Naive thymus-derived CD4-positive, alpha-beta T cell (primary cell): ENCODE results near the gene DDX39A. TPM values are rescaled to one million over a fixed set of nuclear protein-coding genes. Genes with fewer than 3 reads are reported as not detected.

Experiments used
- ATAC-seq: fragments of 150-1000 bp; cut with Tn5 transposase; 2 replicates; pipeline ENCODE4 v1.10.0; 2021; ENCODE audit warnings: mild to moderate bottlenecking, moderate library complexity
- CTCF ChIA-PET: fragments of 350-600 bp; sonication (Branson Sonifier 250); formaldehyde crosslinking; loops from one replicate; lab custom pipeline; 2021; ENCODE audit warnings: antibody characterized with exemption; lab: Charles Lee
- POLR2A ChIA-PET: fragments of 350-600 bp; sonication (Branson Sonifier 250); formaldehyde crosslinking; loops from one replicate; lab custom pipeline; 2021; ENCODE audit warnings: antibody characterized with exemption, inconsistent platforms; lab: Charles Lee
- DNase-seq, 9 donors: peaks; one replicate each; pipeline versions ENCODE4 v3.0.0 to v3.0.0-alpha.2; 2020 to 2022; ENCODE audit warnings: mixed read lengths in 1 of 9
- H3K27ac ChIP-seq: one replicate; pipeline ENCODE4 v1.7.0; 2013; ENCODE audit warnings: mild to moderate bottlenecking, low read depth, low read length, moderate library complexity
- H3K27me3 ChIP-seq, 2 donors: one replicate each; pipeline ENCODE4 v1.7.0; 2013; ENCODE audit warnings: low read length in 2 of 2, mild to moderate bottlenecking in 2 of 2, moderate library complexity in 2 of 2; ENCODE audit not compliant: control insufficient read depth in 2 of 2, insufficient read depth in 2 of 2
- H3K36me3 ChIP-seq, 3 experiments: 1 replicate in 2 of 3; 2 replicates in 1 of 3; pipeline ENCODE4 v1.7.0; 2013; ENCODE audit warnings: low read length in 3 of 3, mild to moderate bottlenecking in 3 of 3, moderate library complexity in 1 of 3; ENCODE audit not compliant: insufficient read depth in 3 of 3, control insufficient read depth in 2 of 3
- H3K4me1 ChIP-seq, 2 donors: one replicate each; pipeline ENCODE4 v1.7.0; 2013; ENCODE audit warnings: low read length in 2 of 2, mild to moderate bottlenecking in 2 of 2, moderate library complexity in 1 of 2; ENCODE audit not compliant: control insufficient read depth in 2 of 2, insufficient read depth in 2 of 2
- H3K4me3 ChIP-seq: 2 replicates; pipeline ENCODE4 v1.7.0; 2013; ENCODE audit warnings: mild to moderate bottlenecking, low read length
- H3K9me3 ChIP-seq, 3 experiments: 1 replicate in 2 of 3; 2 replicates in 1 of 3; pipeline ENCODE4 v1.7.0; 2013; ENCODE audit warnings: low read length in 3 of 3; ENCODE audit not compliant: control insufficient read depth in 2 of 3
- H3K27ac Mint-ChIP-seq, 9 donors: one replicate each; pipeline ENCODE4 v1.8.0; 2020 to 2022; ENCODE audit warnings: mixed read lengths in 9 of 9, mild to moderate bottlenecking in 8 of 9, moderate library complexity in 5 of 9, inconsistent platforms in 2 of 9
- H3K27me3 Mint-ChIP-seq, 5 donors: one replicate each; pipeline ENCODE4 v1.8.0; 2021 to 2022; ENCODE audit warnings: mixed read lengths in 5 of 5, mild to moderate bottlenecking in 1 of 5
- H3K36me3 Mint-ChIP-seq, 5 donors: one replicate each; pipeline ENCODE4 v1.8.0; 2020 to 2022; ENCODE audit warnings: mixed read lengths in 5 of 5, mild to moderate bottlenecking in 3 of 5, inconsistent platforms in 1 of 5
- H3K4me1 Mint-ChIP-seq, 7 donors: one replicate each; pipeline ENCODE4 v1.8.0; 2020 to 2022; ENCODE audit warnings: mixed read lengths in 7 of 7, mild to moderate bottlenecking in 3 of 7, inconsistent platforms in 1 of 7
- H3K4me3 Mint-ChIP-seq, 10 donors: one replicate each; pipeline ENCODE4 v1.8.0; 2020 to 2022; ENCODE audit warnings: mild to moderate bottlenecking in 10 of 10, mixed read lengths in 10 of 10, moderate library complexity in 6 of 10, inconsistent platforms in 2 of 10
- H3K9me3 Mint-ChIP-seq, 11 donors: one replicate each; pipeline ENCODE4 v1.8.0; 2020 to 2022; ENCODE audit warnings: mixed read lengths in 11 of 11, mild to moderate bottlenecking in 4 of 11, inconsistent platforms in 1 of 11, moderate library complexity in 1 of 11
- intact Hi-C, 2 donors: fragments of 100-400 bp; cut with micrococcal nuclease; formaldehyde crosslinking; loops; one replicate each; pipeline ENCODE4 v1.15.1; 2023
- polyA plus RNA-seq, 2 donors: library from polyadenylated mRNA; unstranded; fragments of 300-500 nt; fragmentation: Illumina TruSeq; gene quantifications; one replicate each; pipeline ENCODE4 v1.2.3, GENCODE V29; 2021
- total RNA-seq, 6 experiments: library from RNA in 5 of 6; stranded (reverse) in 5 of 6; gene quantifications; 1 replicate in 5 of 6; 2 replicates in 1 of 6; pipeline ENCODE4 v1.2.3 and lab custom pipeline; 2021 to 2026

The DDX39A gene
- total and polyA plus RNA-seq, 7 experiments from 2014 or later: 98.6 to 288 (median 144) TPM

DNA sequence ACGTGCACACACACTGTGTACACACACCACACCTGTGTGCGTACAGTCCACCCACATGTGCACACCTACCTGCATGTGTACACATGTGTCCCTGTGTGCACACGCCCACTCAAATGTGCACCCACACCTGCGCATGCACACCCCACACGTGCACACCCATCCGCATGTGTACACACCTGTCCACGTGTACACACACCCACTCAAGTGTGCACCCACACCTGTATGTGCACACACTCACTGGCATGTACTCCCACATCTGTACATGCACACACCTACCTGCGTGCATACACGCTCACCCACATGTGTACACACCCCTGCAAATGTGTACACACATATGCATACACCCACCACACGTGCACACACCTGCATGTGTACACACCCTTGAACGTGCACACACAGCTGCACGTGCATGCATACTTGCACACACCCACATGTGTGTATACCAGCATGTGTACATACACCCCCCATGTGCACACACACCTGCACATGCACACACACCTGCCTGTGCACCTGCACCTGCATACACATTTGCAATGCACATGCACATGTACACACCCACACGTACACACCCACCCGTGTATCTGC, 24.6 kb upstream of the DDX39A start:
- intact Hi-C loops: no loop called here
- Mint-ChIP-seq H3K36me3 (peaks cover 10 to 49% (median 32%) of the 10 kb centered on the region in 5 donors), H3K4me1 (peaks cover 31 to 56% (median 46%) of the 10 kb centered on the region in 7 donors), H3K27ac (peak overlapping the region in 2 of 9 donors; percentile 21 to 28), H3K4me3 (peak overlapping the region in 2 of 10 donors; percentile 5 to 47), H3K27me3 (no peaks in the 10 kb centered on the region), H3K9me3 (no peaks in the 10 kb centered on the region)
- no peak for DNase-seq
- ChIA-PET POLR2A (interaction anchor here (1.0 kb wide), 1 partner anchor 60 kb away, joined by 3 read pairs; no protein-coding TSS in a partner anchor), CTCF (no interaction called here)
- no peaks in the 10 kb centered on the region for H3K9me3 ChIP-seq
- ATAC-seq: no peak
- peaks cover 29 to 72% (median 33%) of the 10 kb centered on the region in 3 experiments for H3K36me3 ChIP-seq
- no peak overlapping the region for H3K27ac ChIP-seq
- H3K27me3 ChIP-seq: no peaks in the 10 kb centered on the region
- H3K4me3 ChIP-seq: no peak overlapping the region
- H3K4me1 ChIP-seq: peaks cover 21 to 26% of the 10 kb centered on the region in 2 donors

DNA sequence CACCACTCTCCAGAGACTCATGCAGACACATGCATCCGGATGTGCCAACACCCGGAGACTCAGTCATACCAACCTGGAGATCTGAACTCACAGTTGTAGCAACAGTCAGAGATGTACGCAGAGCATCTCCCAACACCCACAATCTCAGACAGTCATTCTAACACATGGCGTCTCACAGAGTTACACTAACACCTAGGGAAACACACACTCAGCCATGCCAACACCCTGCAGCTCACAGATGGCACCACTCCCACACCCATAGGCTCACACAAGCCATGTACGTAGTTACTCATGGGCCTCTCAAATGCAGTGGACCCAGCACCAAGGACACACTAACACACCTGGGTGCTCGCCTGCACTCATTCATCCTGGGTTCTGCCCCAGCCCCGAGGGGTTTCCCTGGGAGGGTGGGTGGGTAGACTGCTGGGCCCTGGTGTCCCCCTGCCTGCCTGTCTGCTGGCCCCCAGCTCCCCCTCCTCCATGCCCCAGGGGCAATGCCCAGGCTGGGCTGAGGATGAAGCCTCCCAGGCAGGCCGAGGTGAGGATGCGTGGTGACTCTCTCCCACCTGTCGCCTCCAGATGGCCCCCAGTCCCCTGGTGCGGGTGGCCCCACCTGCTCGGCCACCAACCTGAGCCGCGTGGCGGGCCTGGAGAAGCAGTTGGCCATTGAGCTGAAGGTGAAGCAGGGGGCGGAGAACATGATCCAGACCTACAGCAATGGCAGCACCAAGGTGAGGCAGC, 23.9 kb upstream of the DDX39A start:
- no peak for ATAC-seq
- Mint-ChIP-seq H3K27ac (peak overlapping the region in 6 of 9 donors; percentile 9 to 72 (median 28)), H3K9me3 (no peaks in the 10 kb centered on the region), H3K27me3 (no peaks in the 10 kb centered on the region), H3K4me1 (peaks cover 31 to 58% (median 46%) of the 10 kb centered on the region in 7 donors), H3K36me3 (peaks cover 10 to 46% (median 27%) of the 10 kb centered on the region in 5 donors), H3K4me3 (peak overlapping the region in 8 of 10 donors; percentile 18 to 99 (median 40))
- Histone ChIP-seq H3K9me3 (no peaks in the 10 kb centered on the region), H3K27me3 (no peaks in the 10 kb centered on the region), H3K4me1 (peaks cover 24 to 26% of the 10 kb centered on the region in 2 donors), H3K4me3 (no peak overlapping the region), H3K27ac (no peak overlapping the region), H3K36me3 (peaks cover 23 to 65% (median 28%) of the 10 kb centered on the region in 3 experiments)
- CTCF ChIA-PET: no interaction called here
- intact Hi-C loops: no loop called here
- DNase-seq: no peak
- POLR2A ChIA-PET: interaction anchor here (0.6 to 7.0 kb wide), 3 partner anchors 24 to 1523 kb away, joined by 3 to 37 read pairs (median 3); partner anchors contain the start of gene DDX39A

DNA sequence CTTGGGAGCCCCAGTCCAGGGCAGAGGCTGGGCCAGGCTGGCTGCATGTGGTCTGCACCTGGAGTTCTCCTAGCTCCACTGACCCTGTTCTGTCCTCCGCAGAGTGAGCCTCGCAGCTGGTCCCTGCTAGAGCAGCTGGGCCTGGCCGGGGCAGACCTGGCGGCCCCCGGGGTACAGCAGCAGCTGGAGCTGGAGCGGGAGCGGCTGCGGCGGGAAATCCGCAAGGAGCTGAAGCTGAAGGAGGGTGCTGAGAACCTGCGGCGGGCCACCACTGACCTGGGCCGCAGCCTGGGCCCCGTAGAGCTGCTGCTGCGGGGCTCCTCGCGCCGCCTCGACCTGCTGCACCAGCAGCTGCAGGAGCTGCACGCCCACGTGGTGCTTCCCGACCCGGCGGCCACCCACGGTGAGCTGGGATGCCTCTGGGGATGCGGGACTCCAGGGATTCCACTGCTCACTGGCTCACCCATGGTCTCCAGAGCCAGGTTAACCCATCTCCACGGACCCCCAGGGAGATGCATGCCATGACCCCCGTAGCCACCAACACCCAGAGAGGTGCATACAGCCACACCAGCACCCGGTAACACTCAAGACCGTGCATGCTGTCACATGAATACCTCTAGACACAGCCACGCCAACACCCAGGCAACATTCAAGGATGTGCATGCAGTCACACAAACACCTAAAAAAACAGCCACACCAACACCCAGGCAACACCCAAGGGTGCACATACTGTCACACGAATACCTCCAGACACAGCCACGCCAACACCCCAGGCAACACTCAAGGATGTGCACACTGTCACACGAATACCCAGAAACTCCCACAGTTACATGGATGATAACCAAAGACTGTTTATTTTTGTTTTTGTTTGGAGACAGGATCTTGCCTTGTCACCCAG, 22.1 kb upstream of the DDX39A start:
- H3K27me3 ChIP-seq: no peaks in the 10 kb centered on the region
- POLR2A ChIA-PET: interaction anchor here (0.7 to 7.0 kb wide), 2 partner anchors 22 to 54 kb away, joined by 3 to 37 read pairs; partner anchors contain the start of gene DDX39A
- peak overlapping the region; percentile 88 to 99 (median 95) for H3K4me3 Mint-ChIP-seq

DNA sequence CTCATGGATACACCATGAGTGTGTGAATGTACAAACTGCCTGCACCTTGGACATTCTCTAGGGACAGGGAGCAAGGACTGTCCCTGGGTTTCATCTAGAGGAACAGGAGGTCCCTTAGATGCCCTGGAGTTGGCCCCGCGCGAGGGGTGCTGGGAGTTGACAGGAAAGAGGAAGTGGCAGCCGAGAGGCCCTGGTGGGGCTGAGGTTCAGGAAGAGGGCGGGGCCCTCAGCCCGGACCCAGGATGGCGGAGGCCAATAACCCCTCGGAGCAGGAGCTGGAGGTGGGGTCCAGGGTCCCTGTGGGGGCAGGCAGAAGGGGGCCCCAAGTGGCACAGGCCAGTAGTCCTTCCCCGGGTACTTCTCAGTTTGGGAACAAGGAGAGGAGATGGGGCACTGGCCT, 20.9 kb upstream of the DDX39A start:
- Histone ChIP-seq H3K27ac (peak overlapping the region; percentile 85), H3K9me3 (no peaks in the 10 kb centered on the region), H3K4me3 (peak overlapping the region; percentile 82), H3K4me1 (peaks cover 27 to 31% of the 10 kb centered on the region in 2 donors), H3K27me3 (no peaks in the 10 kb centered on the region), H3K36me3 (peaks cover 14 to 37% (median 15%) of the 10 kb centered on the region in 3 experiments)
- DNase-seq (peak; percentile 57 to 84 (median 72)), ATAC-seq (peak; percentile 94)
- intact Hi-C loops: loop anchor here in 1 of 2 donors (1.0 kb wide), 2 partner anchors 8 to 21 kb away; partner anchors contain the start of gene DDX39A
- Mint-ChIP-seq H3K4me3 (peak overlapping the region; percentile 88 to 99 (median 95)), H3K4me1 (peaks cover 32 to 75% (median 51%) of the 10 kb centered on the region in 7 donors), H3K27ac (peak overlapping the region; percentile 90 to 97 (median 95)), H3K27me3 (no peaks in the 10 kb centered on the region), H3K36me3 (peaks cover 6 to 37% (median 17%) of the 10 kb centered on the region in 5 donors), H3K9me3 (no peaks in the 10 kb centered on the region)
- POLR2A ChIA-PET: interaction anchor here (1.4 to 7.0 kb wide), 2 partner anchors 21 to 74 kb away, joined by 4 to 37 read pairs; partner anchors contain the start of gene DDX39A
- CTCF ChIA-PET: interaction anchor here (0.7 to 1.3 kb wide), 4 partner anchors 9 to 1623 kb away, joined by 3 read pairs; no protein-coding TSS in a partner anchor

More for the DNA sequence above, 22.1 kb upstream of the DDX39A start:
- DNase-seq: no peak
- peaks cover 15 to 50% (median 16%) of the 10 kb centered on the region in 3 experiments for H3K36me3 ChIP-seq
- peaks cover 26 to 31% of the 10 kb centered on the region in 2 donors for H3K4me1 ChIP-seq
- H3K9me3 ChIP-seq: no peaks in the 10 kb centered on the region
- Mint-ChIP-seq H3K9me3 (no peaks in the 10 kb centered on the region), H3K36me3 (peaks cover 7 to 42% (median 21%) of the 10 kb centered on the region in 5 donors), H3K4me1 (peaks cover 31 to 71% (median 48%) of the 10 kb centered on the region in 7 donors), H3K27me3 (no peaks in the 10 kb centered on the region), H3K27ac (peak overlapping the region in 8 of 9 donors; percentile 30 to 97 (median 78))
- H3K4me3 ChIP-seq: peak overlapping the region; percentile 82
- H3K27ac ChIP-seq: peak overlapping the region; percentile 85
- intact Hi-C loops: no loop called here
- ATAC-seq: no peak
- CTCF ChIA-PET: interaction anchor here (1.0 to 1.8 kb wide), 3 partner anchors 9 to 305 kb away, joined by 4 to 9 read pairs (median 4); partner anchors contain the start of gene ASF1B

DNA sequence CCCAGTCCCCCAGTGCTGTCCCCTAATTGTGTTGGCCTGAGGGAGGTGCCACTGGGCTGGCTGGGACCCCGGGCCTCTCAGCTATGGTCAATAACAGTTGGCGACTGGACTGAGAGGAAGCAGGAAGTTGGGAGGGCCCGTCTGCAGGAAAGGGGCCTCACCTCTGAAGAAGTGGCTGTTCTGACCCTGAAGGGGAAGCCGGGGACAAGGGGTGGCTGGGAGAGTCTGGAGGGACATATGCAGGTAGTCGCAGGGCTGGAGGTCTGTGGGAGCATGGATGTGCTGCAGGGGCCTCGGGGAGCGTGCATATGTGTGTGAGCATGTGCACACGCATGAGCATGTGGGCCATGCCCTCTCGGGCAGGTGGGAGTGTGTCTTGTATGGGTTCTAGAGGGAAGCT, 19.9 kb upstream of the DDX39A start:
- Mint-ChIP-seq H3K4me3 (peak overlapping the region; percentile 45 to 99 (median 83)), H3K36me3 (peaks cover 0 to 31% (median 11%) of the 10 kb centered on the region in 5 donors), H3K27ac (peak overlapping the region; percentile 82 to 96 (median 88)), H3K27me3 (no peaks in the 10 kb centered on the region), H3K9me3 (no peaks in the 10 kb centered on the region), H3K4me1 (peaks cover 31 to 77% (median 56%) of the 10 kb centered on the region in 7 donors)
- Histone ChIP-seq H3K4me1 (peaks cover 38 to 39% of the 10 kb centered on the region in 2 donors), H3K27me3 (no peaks in the 10 kb centered on the region), H3K36me3 (peaks cover 8 to 27% (median 14%) of the 10 kb centered on the region in 3 experiments), H3K9me3 (no peaks in the 10 kb centered on the region), H3K27ac (peak overlapping the region; percentile 41), H3K4me3 (no peak overlapping the region)
- ATAC-seq (no peak), DNase-seq (no peak)
- intact Hi-C loops: no loop called here
- ChIA-PET POLR2A (interaction anchor here (0.5 to 7.0 kb wide), 5 partner anchors 20 to 433 kb away, joined by 3 to 37 read pairs (median 3); partner anchors contain the start of genes DDX39A and RFX1), CTCF (interaction anchor here (0.7 kb wide), 1 partner anchor 1656 kb away, joined by 4 read pairs; no protein-coding TSS in a partner anchor)
